ENCODE measurements around the gene PLK4. TPM values are rescaled to one million over a fixed set of nuclear protein-coding genes. Genes with fewer than 3 reads are reported as not detected.
A peak's percentile ranks its signal among the peaks of the same experiment; 100 is the strongest.
"Not testable (repeated sequence)": the region's sequence is repeated elsewhere in the genome, so short reads cannot be mapped to it uniquely, and the experiment has no call there.

Gene PLK4
- total RNA-seq, 2 donors from 2014 or later: 29.4 to 66.8 TPM

- H3K27ac Mint-ChIP-seq: no peak overlapping the region
- no peaks in the 10 kb centered on the region for H3K4me1 Mint-ChIP-seq (ENCODE audit: low read depth in 2 of 2)
- DNase-seq (ENCODE audit: low spot score): no peak
- H3K27me3 Mint-ChIP-seq: no peaks in the 10 kb centered on the region
- no peaks in the 10 kb centered on the region for H3K9me3 Mint-ChIP-seq
- no peak overlapping the region for H3K4me3 Mint-ChIP-seq
- no peaks in the 10 kb centered on the region for H3K36me3 Mint-ChIP-seq
- no peak for ATAC-seq
These were observed 10.0 kb upstream of the PLK4 start for GRCh38 chr4:127870688-127871087.

GRCh38 chr4:127875791-127876190, 4.9 kb upstream of the PLK4 start:
- Mint-ChIP-seq H3K9me3 (no peaks in the 10 kb centered on the region), H3K4me3 (no peak overlapping the region), H3K27ac (no peak overlapping the region), H3K4me1 (ENCODE audit: low read depth in 2 of 2) (peaks cover 4 to 19% of the 10 kb centered on the region in 2 donors), H3K27me3 (no peaks in the 10 kb centered on the region), H3K36me3 (no peaks in the 10 kb centered on the region)
- no peak for DNase-seq (ENCODE audit: low spot score)
- ATAC-seq: no peak

GRCh38 chr4:127881563-127881864, 821 bp downstream of the PLK4 start:
- ATAC-seq (peak; percentile 3 to 41), DNase-seq (ENCODE audit: low spot score) (no peak)
- Mint-ChIP-seq H3K4me3 (peak overlapping the region; percentile 97), H3K27me3 (no peaks in the 10 kb centered on the region), H3K36me3 (peaks cover 9% of the 10 kb centered on the region), H3K27ac (peak overlapping the region; percentile 98 to 99), H3K9me3 (no peaks in the 10 kb centered on the region), H3K4me1 (ENCODE audit: low read depth in 2 of 2) (peaks cover 11 to 29% of the 10 kb centered on the region in 2 donors)

GRCh38 chr4:127888559-127888958, 7.9 kb downstream of the PLK4 start:
- no peak for ATAC-seq
- H3K4me1 Mint-ChIP-seq (ENCODE audit: low read depth in 2 of 2): peaks cover 0 to 5% of the 10 kb centered on the region in 2 donors
- H3K9me3 Mint-ChIP-seq: no peaks in the 10 kb centered on the region
- no peak overlapping the region for H3K4me3 Mint-ChIP-seq
- no peak overlapping the region for H3K27ac Mint-ChIP-seq
- peaks cover 17% of the 10 kb centered on the region for H3K36me3 Mint-ChIP-seq
- no peak for DNase-seq (ENCODE audit: low spot score)
- no peaks in the 10 kb centered on the region for H3K27me3 Mint-ChIP-seq

- H3K36me3 Mint-ChIP-seq: peaks cover 22% of the 10 kb centered on the region
- H3K9me3 Mint-ChIP-seq: no peaks in the 10 kb centered on the region
- no peak for ATAC-seq
- no peak for DNase-seq (ENCODE audit: low spot score)
- H3K4me3 Mint-ChIP-seq: no peak overlapping the region
- H3K27ac Mint-ChIP-seq: no peak overlapping the region
- peaks cover 0 to 5% of the 10 kb centered on the region in 2 donors for H3K4me1 Mint-ChIP-seq (ENCODE audit: low read depth in 2 of 2)
- H3K27me3 Mint-ChIP-seq: no peaks in the 10 kb centered on the region
These were observed 9.2 kb downstream of the PLK4 start for GRCh38 chr4:127889903-127890302.

GRCh38 chr4:127896069-127896468, 15.4 kb downstream of the PLK4 start:
- H3K4me1 Mint-ChIP-seq (ENCODE audit: low read depth in 2 of 2): no peaks in the 10 kb centered on the region
- no peaks in the 10 kb centered on the region for H3K9me3 Mint-ChIP-seq
- no peak for DNase-seq (ENCODE audit: low spot score)
- H3K4me3 Mint-ChIP-seq: no peak overlapping the region
- H3K27ac Mint-ChIP-seq: no peak overlapping the region
- peaks cover 12% of the 10 kb centered on the region for H3K36me3 Mint-ChIP-seq
- H3K27me3 Mint-ChIP-seq: no peaks in the 10 kb centered on the region
- no peak for ATAC-seq

- Mint-ChIP-seq H3K27me3 (no peaks in the 10 kb centered on the region), H3K4me3 (no peak overlapping the region), H3K27ac (no peak overlapping the region), H3K9me3 (no peaks in the 10 kb centered on the region), H3K36me3 (peaks cover 12% of the 10 kb centered on the region), H3K4me1 (ENCODE audit: low read depth in 2 of 2) (no peaks in the 10 kb centered on the region)
- ATAC-seq (no peak), DNase-seq (ENCODE audit: low spot score) (no peak)
These were observed 15.8 kb downstream of the PLK4 start for GRCh38 chr4:127896528-127896927.

- not testable (repeated sequence) for H3K27ac Mint-ChIP-seq; H3K4me1 Mint-ChIP-seq (ENCODE audit: low read depth in 2 of 2); H3K27me3 Mint-ChIP-seq; H3K4me3 Mint-ChIP-seq; ATAC-seq; H3K9me3 Mint-ChIP-seq; DNase-seq (ENCODE audit: low spot score)
- H3K36me3 Mint-ChIP-seq: peaks cover 11% of the 10 kb centered on the region
These were observed 19.0 kb downstream of the PLK4 start for GRCh38 chr4:127899682-127900081.

GRCh38 chr4:127905029-127905428, 24.3 kb downstream of the PLK4 start:
- no peak overlapping the region for H3K4me3 Mint-ChIP-seq
- peaks cover 11% of the 10 kb centered on the region for H3K36me3 Mint-ChIP-seq
- no peaks in the 10 kb centered on the region for H3K4me1 Mint-ChIP-seq (ENCODE audit: low read depth in 2 of 2)
- no peak for ATAC-seq
- no peaks in the 10 kb centered on the region for H3K27me3 Mint-ChIP-seq
- no peak for DNase-seq (ENCODE audit: low spot score)
- no peak overlapping the region for H3K27ac Mint-ChIP-seq
- no peaks in the 10 kb centered on the region for H3K9me3 Mint-ChIP-seq

GRCh38 chr4:127916512-127916911, 35.8 kb downstream of the PLK4 start:
- Mint-ChIP-seq H3K36me3 (no peaks in the 10 kb centered on the region), H3K4me3 (no peak overlapping the region), H3K9me3 (no peaks in the 10 kb centered on the region), H3K27ac (no peak overlapping the region), H3K4me1 (ENCODE audit: low read depth in 2 of 2) (no peaks in the 10 kb centered on the region), H3K27me3 (no peaks in the 10 kb centered on the region)
- ATAC-seq (no peak), DNase-seq (ENCODE audit: low spot score) (no peak)

GRCh38 chr4:127917151-127917550, 36.5 kb downstream of the PLK4 start:
- Mint-ChIP-seq H3K9me3 (no peaks in the 10 kb centered on the region), H3K4me3 (no peak overlapping the region), H3K27me3 (no peaks in the 10 kb centered on the region), H3K36me3 (no peaks in the 10 kb centered on the region), H3K27ac (no peak overlapping the region), H3K4me1 (ENCODE audit: low read depth in 2 of 2) (no peaks in the 10 kb centered on the region)
- DNase-seq (ENCODE audit: low spot score): no peak
- no peak for ATAC-seq

- H3K36me3 Mint-ChIP-seq: peaks cover 15% of the 10 kb centered on the region
- no peak overlapping the region for H3K4me3 Mint-ChIP-seq
- H3K4me1 Mint-ChIP-seq (ENCODE audit: low read depth in 2 of 2): peaks cover 0 to 6% of the 10 kb centered on the region in 2 donors
- ATAC-seq (no peak), DNase-seq (ENCODE audit: low spot score) (no peak)
- H3K9me3 Mint-ChIP-seq: no peaks in the 10 kb centered on the region
- H3K27me3 Mint-ChIP-seq: no peaks in the 10 kb centered on the region
- no peak overlapping the region for H3K27ac Mint-ChIP-seq
These were observed 39.8 kb downstream of the PLK4 start for GRCh38 chr4:127920521-127920920.

GRCh38 chr4:127922226-127922625, 41.5 kb downstream of the PLK4 start:
- DNase-seq (ENCODE audit: low spot score): no peak
- H3K4me1 Mint-ChIP-seq (ENCODE audit: low read depth in 2 of 2): peaks cover 0 to 6% of the 10 kb centered on the region in 2 donors
- ATAC-seq: no peak
- H3K27me3 Mint-ChIP-seq: no peaks in the 10 kb centered on the region
- H3K36me3 Mint-ChIP-seq: peaks cover 19% of the 10 kb centered on the region
- H3K9me3 Mint-ChIP-seq: peaks cover 3% of the 10 kb centered on the region
- H3K4me3 Mint-ChIP-seq: no peak overlapping the region
- no peak overlapping the region for H3K27ac Mint-ChIP-seq

GRCh38 chr4:127925720-127926119, 45.0 kb downstream of the PLK4 start:
- H3K4me1 Mint-ChIP-seq (ENCODE audit: low read depth in 2 of 2); H3K27me3 Mint-ChIP-seq; DNase-seq (ENCODE audit: low spot score); H3K9me3 Mint-ChIP-seq; ATAC-seq; H3K4me3 Mint-ChIP-seq; H3K27ac Mint-ChIP-seq: not testable (repeated sequence)
- peaks cover 19% of the 10 kb centered on the region for H3K36me3 Mint-ChIP-seq

- no peak overlapping the region for H3K27ac Mint-ChIP-seq
- peaks cover 7% of the 10 kb centered on the region for H3K36me3 Mint-ChIP-seq
- H3K27me3 Mint-ChIP-seq: no peaks in the 10 kb centered on the region
- ATAC-seq (no peak), DNase-seq (ENCODE audit: low spot score) (no peak)
- H3K4me1 Mint-ChIP-seq (ENCODE audit: low read depth in 2 of 2): no peaks in the 10 kb centered on the region
- H3K4me3 Mint-ChIP-seq: no peak overlapping the region
- peaks cover 3% of the 10 kb centered on the region for H3K9me3 Mint-ChIP-seq
These were observed 49.5 kb downstream of the PLK4 start for GRCh38 chr4:127930175-127930574.
